SK-N-SH (cell line): Measurements from ENCODE around the gene TNFRSF11A.

ENCODE experiments used
- EP300 ChIP-seq, 2 experiments: IDR thresholded peaks; 2 replicates each; pipeline versions ENCODE4 v1.4.0 to v1.6.1; 2012; ENCODE audit warnings: borderline replicate concordance in 1 of 2, low read depth in 1 of 2, low read length in 1 of 2
- FOXM1 ChIP-seq: IDR thresholded peaks from 2 replicates; pipeline ENCODE4 v1.4.0; 2012; ENCODE audit warnings: low read depth, mild to moderate bottlenecking
- GATA2 ChIP-seq: sonication (generic); formaldehyde crosslinking; IDR thresholded peaks from 2 replicates; pipeline ENCODE4 v1.5.0; 2020; ENCODE audit warnings: mild to moderate bottlenecking, missing genetic modification reagents
- JUND ChIP-seq: IDR thresholded peaks from 2 replicates; pipeline ENCODE4 v1.4.0; 2012
- MXI1 ChIP-seq: IDR thresholded peaks from 2 replicates; pipeline ENCODE4 v1.6.1; 2012; ENCODE audit warnings: mild to moderate bottlenecking, low read depth, low read length, improper control_type of control experiment
- NFIC ChIP-seq: IDR thresholded peaks from 2 replicates; pipeline ENCODE4 v1.4.0; 2012; ENCODE audit warnings: borderline replicate concordance
- POLR2AphosphoS5 ChIP-seq: IDR thresholded peaks from 2 replicates; pipeline ENCODE4 v1.6.1; 2012; ENCODE audit warnings: low read depth, low read length
- SIN3A ChIP-seq: IDR thresholded peaks from 2 replicates; pipeline ENCODE4 v1.6.1; 2012; ENCODE audit warnings: low read depth, mild to moderate bottlenecking, low read length, moderate library complexity, borderline replicate concordance
- TF ChIP-seq, protein P1 (sequence below): fragments of 200-600 bp; sonication (generic); IDR thresholded peaks from 2 replicates; pipeline ENCODE4 v1.6.1; 2017; ENCODE audit warnings: antibody characterized with exemption, mild to moderate bottlenecking, moderate library complexity
- TF ChIP-seq, protein P2 (sequence below): IDR thresholded peaks from 2 replicates; pipeline ENCODE4; 2012

DNA sequence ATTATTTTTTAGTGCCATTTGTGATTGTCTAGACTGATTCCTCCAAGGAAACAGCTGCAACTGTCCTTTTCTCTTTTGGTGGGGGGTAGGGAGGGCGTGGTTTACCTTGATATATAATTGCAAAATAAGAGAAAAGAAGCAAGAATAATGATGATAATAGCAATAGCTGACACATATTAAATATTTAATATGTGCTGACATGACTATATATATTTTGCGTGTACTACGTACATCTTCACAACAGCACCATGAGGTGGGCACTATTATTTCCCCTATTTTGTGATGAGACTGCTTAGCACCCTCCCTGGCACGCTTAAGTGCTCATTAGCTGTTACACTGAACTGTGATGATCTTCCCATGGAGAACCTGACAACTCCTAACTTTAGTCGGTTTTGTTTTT is 39.4 kb downstream of the TNFRSF11A start:
- TF ChIP-seq, protein P1, sequence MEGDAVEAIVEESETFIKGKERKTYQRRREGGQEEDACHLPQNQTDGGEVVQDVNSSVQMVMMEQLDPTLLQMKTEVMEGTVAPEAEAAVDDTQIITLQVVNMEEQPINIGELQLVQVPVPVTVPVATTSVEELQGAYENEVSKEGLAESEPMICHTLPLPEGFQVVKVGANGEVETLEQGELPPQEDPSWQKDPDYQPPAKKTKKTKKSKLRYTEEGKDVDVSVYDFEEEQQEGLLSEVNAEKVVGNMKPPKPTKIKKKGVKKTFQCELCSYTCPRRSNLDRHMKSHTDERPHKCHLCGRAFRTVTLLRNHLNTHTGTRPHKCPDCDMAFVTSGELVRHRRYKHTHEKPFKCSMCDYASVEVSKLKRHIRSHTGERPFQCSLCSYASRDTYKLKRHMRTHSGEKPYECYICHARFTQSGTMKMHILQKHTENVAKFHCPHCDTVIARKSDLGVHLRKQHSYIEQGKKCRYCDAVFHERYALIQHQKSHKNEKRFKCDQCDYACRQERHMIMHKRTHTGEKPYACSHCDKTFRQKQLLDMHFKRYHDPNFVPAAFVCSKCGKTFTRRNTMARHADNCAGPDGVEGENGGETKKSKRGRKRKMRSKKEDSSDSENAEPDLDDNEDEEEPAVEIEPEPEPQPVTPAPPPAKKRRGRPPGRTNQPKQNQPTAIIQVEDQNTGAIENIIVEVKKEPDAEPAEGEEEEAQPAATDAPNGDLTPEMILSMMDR = no peak
- TF ChIP-seq, protein P2, sequence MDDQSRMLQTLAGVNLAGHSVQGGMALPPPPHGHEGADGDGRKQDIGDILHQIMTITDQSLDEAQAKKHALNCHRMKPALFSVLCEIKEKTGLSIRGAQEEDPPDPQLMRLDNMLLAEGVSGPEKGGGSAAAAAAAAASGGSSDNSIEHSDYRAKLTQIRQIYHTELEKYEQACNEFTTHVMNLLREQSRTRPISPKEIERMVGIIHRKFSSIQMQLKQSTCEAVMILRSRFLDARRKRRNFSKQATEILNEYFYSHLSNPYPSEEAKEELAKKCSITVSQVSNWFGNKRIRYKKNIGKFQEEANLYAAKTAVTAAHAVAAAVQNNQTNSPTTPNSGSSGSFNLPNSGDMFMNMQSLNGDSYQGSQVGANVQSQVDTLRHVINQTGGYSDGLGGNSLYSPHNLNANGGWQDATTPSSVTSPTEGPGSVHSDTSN = no peak
- TF ChIP-seq JUND (no peak), GATA2 (CRISPR knock-in tag) (no peak), EP300 (IDR thresholded peaks at IDR 0.05; ENCODE audit: borderline replicate concordance in 1 of 2, low read depth in 1 of 2, low read length in 1 of 2) (no peak), NFIC (no peak), MXI1 (no peak), POLR2AphosphoS5 (no peak), SIN3A (no peak), FOXM1 (no peak)
